ENCODE measurements around the gene C1GALT1. TPM values are rescaled to one million over a fixed set of nuclear protein-coding genes. Genes with fewer than 3 reads are reported as not detected.
"Not testable (repeated sequence)": the region's sequence is repeated elsewhere in the genome, so short reads cannot be mapped to it uniquely, and the experiment has no call there.

C1GALT1 gene
- total and polyA plus RNA-seq, 7 experiments from 2014 or later = 47.9 to 60.1 (median 54.5) TPM

DNA sequence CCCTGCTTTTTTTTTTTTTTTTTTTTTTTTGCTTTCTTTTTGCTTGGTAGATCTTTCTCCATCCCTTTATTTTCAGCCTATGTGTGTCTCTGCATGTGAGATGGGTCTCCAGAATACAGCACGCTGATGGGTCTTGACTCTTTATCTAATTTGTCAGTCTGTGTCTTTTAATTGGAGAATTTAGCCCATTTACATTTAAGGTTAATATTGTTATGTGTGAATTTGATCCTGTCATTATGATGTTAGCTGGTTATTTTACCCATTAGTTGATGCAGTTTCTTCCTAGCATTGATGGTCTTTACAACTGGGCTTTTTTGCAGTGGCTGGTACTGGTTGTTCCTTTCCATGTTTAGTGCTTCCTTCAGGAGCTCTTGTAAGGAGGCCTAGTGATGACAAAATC is 38.9 kb upstream of the C1GALT1 start:
- DNase-seq; H3K4me3 ChIP-seq (ENCODE audit: low read length); POLR2A ChIA-PET; H3K27me3 ChIP-seq (ENCODE audit: control insufficient read depth in 2 of 2, insufficient read depth in 2 of 2, low read length in 2 of 2); ATAC-seq; H3K4me1 ChIP-seq (ENCODE audit: control insufficient read depth in 2 of 2, insufficient read depth in 2 of 2, low read length in 2 of 2); H3K4me3 Mint-ChIP-seq; H3K9me3 ChIP-seq (ENCODE audit: control insufficient read depth in 2 of 3, low read length in 3 of 3); H3K27ac Mint-ChIP-seq; H3K36me3 ChIP-seq (ENCODE audit: control insufficient read depth in 2 of 3, insufficient read depth in 3 of 3, low read length in 3 of 3); H3K27ac ChIP-seq (ENCODE audit: low read depth, low read length); intact Hi-C loops (cut with micrococcal nuclease): not testable (repeated sequence)
- H3K27me3 Mint-ChIP-seq = peaks cover 0 to 13% (median 0%) of the 10 kb centered on the region in 5 donors
- H3K36me3 Mint-ChIP-seq = peaks cover 6 to 25% (median 10%) of the 10 kb centered on the region in 5 donors
- peaks cover 3 to 42% (median 21%) of the 10 kb centered on the region in 11 donors for H3K9me3 Mint-ChIP-seq
- peaks cover 0 to 25% (median 11%) of the 10 kb centered on the region in 7 donors for H3K4me1 Mint-ChIP-seq
- CTCF ChIA-PET = interaction anchor here (1.3 kb wide), 2 partner anchors 13 to 39 kb away, joined by 3 read pairs; no protein-coding TSS in a partner anchor

DNA sequence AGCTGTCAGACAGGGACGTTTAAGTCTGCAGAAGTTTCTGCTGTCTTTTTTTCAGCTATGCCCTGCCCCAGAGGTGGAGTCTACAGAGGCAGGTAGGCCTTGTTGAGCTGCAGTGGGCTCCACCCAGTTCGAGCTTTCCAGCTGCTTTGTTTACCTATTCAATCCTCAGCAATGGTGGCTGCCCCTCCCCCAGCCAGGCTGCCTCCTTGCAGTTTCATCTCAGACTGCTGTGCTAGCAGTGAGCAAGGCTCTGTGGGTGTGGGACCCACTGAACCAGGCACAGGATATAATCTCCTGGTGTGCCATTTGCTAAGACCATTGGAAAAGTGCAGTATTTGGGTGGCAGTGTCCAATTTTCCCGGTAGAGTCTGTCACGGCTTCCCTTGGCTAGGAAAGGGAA is 37.2 kb upstream of the C1GALT1 start:
- H3K4me3 ChIP-seq (ENCODE audit: low read length); H3K27ac ChIP-seq (ENCODE audit: low read depth, low read length); intact Hi-C loops (cut with micrococcal nuclease); H3K27me3 ChIP-seq (ENCODE audit: control insufficient read depth in 2 of 2, insufficient read depth in 2 of 2, low read length in 2 of 2); H3K27ac Mint-ChIP-seq; H3K4me1 ChIP-seq (ENCODE audit: control insufficient read depth in 2 of 2, insufficient read depth in 2 of 2, low read length in 2 of 2); H3K4me3 Mint-ChIP-seq; DNase-seq; ATAC-seq; H3K9me3 ChIP-seq (ENCODE audit: control insufficient read depth in 2 of 3, low read length in 3 of 3); CTCF ChIA-PET; POLR2A ChIA-PET; H3K36me3 ChIP-seq (ENCODE audit: control insufficient read depth in 2 of 3, insufficient read depth in 3 of 3, low read length in 3 of 3): not testable (repeated sequence)
- Mint-ChIP-seq H3K36me3 (peaks cover 6 to 20% (median 10%) of the 10 kb centered on the region in 5 donors), H3K9me3 (peaks cover 3 to 36% (median 16%) of the 10 kb centered on the region in 11 donors), H3K27me3 (peaks cover 0 to 13% (median 0%) of the 10 kb centered on the region in 5 donors), H3K4me1 (peaks cover 4 to 25% (median 13%) of the 10 kb centered on the region in 7 donors)

DNA sequence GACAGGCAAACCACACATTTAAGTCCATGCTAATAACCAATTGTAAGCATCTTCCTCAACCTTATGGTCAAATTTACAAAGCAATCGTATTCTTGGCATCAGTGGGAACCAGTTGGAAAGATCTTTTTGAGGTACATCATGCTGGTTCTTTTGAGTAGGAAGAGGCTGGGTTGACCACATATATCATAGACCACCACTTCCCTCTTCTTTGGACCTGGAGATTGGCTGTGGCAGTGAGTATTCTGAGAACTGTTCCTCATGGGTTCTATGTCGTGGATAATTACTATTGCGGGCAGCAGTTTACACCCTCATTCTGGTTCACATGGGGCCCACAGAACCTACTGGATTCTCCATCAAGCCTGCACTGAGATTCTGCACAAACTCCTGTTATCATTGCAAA is 35.5 kb upstream of the C1GALT1 start:
- Mint-ChIP-seq H3K4me1 (peaks cover 10 to 34% (median 27%) of the 10 kb centered on the region in 7 donors), H3K9me3 (peaks cover 3 to 27% (median 16%) of the 10 kb centered on the region in 11 donors), H3K27ac (no peak overlapping the region), H3K36me3 (peaks cover 6 to 19% (median 10%) of the 10 kb centered on the region in 5 donors), H3K27me3 (peaks cover 0 to 7% (median 0%) of the 10 kb centered on the region in 5 donors), H3K4me3 (no peak overlapping the region)
- Histone ChIP-seq H3K27me3 (ENCODE audit: control insufficient read depth in 2 of 2, insufficient read depth in 2 of 2, low read length in 2 of 2) (no peaks in the 10 kb centered on the region), H3K4me3 (ENCODE audit: low read length) (no peak overlapping the region), H3K4me1 (ENCODE audit: control insufficient read depth in 2 of 2, insufficient read depth in 2 of 2, low read length in 2 of 2) (peaks cover 0 to 4% of the 10 kb centered on the region in 2 donors), H3K27ac (ENCODE audit: low read depth, low read length) (no peak overlapping the region), H3K9me3 (ENCODE audit: control insufficient read depth in 2 of 3, low read length in 3 of 3) (no peaks in the 10 kb centered on the region), H3K36me3 (ENCODE audit: control insufficient read depth in 2 of 3, insufficient read depth in 3 of 3, low read length in 3 of 3) (no peaks in the 10 kb centered on the region)
- CTCF ChIA-PET = interaction anchor here (0.9 kb wide), 1 partner anchor 13 kb away, joined by 3 read pairs; no protein-coding TSS in a partner anchor
- DNase-seq (no peak), ATAC-seq (no peak)
- POLR2A ChIA-PET = interaction anchor here (0.7 to 1.2 kb wide), 3 partner anchors 35 to 406 kb away, joined by 3 to 6 read pairs (median 5); no protein-coding TSS in a partner anchor
- intact Hi-C loops (cut with micrococcal nuclease) = no loop called here

DNA sequence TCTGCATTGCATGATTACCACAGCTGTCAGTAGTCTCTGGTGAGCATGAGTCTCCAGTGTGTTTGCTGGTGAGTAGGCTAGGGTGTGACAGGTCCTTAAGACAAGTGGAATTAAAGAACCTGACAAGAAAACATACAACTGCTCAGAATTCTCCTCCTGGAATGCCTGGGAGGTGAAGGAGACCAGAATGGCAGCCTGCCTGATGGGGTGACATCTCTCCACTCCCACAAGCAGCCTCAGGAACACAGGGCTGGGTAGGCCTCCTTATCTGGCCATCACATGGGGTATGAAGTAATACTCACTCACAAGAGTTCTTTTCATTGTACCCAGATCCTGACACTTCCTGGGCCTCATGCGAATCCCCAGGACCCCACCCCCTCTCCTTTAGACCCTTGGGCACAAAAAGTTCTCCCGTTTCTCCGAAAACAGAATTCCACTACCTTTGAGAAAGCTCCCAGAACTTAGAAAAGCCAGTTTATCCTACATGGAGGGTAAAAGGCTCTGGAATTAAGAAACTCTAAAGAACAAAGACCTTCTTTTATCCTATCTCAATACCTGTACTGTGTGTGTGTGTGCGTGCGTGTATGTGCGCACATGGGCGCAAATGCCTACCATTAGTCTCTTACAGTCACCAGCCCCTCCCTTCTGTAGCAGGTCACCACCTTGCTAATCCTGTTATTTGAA is 33.4 kb upstream of the C1GALT1 start:
- ATAC-seq = no peak
- Histone ChIP-seq H3K4me1 (ENCODE audit: control insufficient read depth in 2 of 2, insufficient read depth in 2 of 2, low read length in 2 of 2) (peaks cover 0 to 9% of the 10 kb centered on the region in 2 donors), H3K4me3 (ENCODE audit: low read length) (no peak overlapping the region), H3K27me3 (ENCODE audit: control insufficient read depth in 2 of 2, insufficient read depth in 2 of 2, low read length in 2 of 2) (no peaks in the 10 kb centered on the region), H3K36me3 (ENCODE audit: control insufficient read depth in 2 of 3, insufficient read depth in 3 of 3, low read length in 3 of 3) (no peaks in the 10 kb centered on the region), H3K27ac (ENCODE audit: low read depth, low read length) (no peak overlapping the region), H3K9me3 (ENCODE audit: control insufficient read depth in 2 of 3, low read length in 3 of 3) (no peaks in the 10 kb centered on the region)
- ChIA-PET POLR2A (interaction anchor here (1.9 kb wide), 1 partner anchor 8 kb away, joined by 6 read pairs; no protein-coding TSS in a partner anchor), CTCF (no interaction called here)
- intact Hi-C loops (cut with micrococcal nuclease) = no loop called here
- Mint-ChIP-seq H3K4me1 (peaks cover 13 to 43% (median 32%) of the 10 kb centered on the region in 7 donors), H3K27me3 (no peaks in the 10 kb centered on the region), H3K9me3 (peaks cover 0 to 15% (median 10%) of the 10 kb centered on the region in 11 donors), H3K4me3 (no peak overlapping the region), H3K27ac (peak overlapping the region in 1 of 9 donors; percentile 18), H3K36me3 (peaks cover 4 to 17% (median 5%) of the 10 kb centered on the region in 5 donors)
- DNase-seq = no peak

DNA sequence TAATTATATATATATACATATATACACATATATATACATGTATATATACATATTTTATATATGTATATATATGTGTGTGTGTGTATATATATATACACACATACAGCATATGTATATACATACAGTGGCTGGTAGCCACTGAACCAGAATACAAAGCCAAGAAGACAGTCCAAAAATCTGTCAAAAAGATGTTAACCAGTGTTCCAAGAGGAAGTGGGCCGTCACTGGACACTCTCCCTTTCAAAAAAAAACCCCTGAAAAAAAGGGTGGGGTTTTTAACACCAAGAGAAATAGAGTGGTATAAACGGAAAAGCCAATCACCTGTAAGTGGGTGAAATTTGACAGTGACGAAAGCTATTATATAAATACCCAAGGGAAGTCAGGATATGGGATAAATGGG is 31.1 kb upstream of the C1GALT1 start:
- POLR2A ChIA-PET = interaction anchor here (0.7 kb wide), 1 partner anchor 100 kb away, joined by 6 read pairs; no protein-coding TSS in a partner anchor
- H3K27ac Mint-ChIP-seq = peak overlapping the region in 3 of 9 donors; percentile 36 to 58 (median 57)

DNA sequence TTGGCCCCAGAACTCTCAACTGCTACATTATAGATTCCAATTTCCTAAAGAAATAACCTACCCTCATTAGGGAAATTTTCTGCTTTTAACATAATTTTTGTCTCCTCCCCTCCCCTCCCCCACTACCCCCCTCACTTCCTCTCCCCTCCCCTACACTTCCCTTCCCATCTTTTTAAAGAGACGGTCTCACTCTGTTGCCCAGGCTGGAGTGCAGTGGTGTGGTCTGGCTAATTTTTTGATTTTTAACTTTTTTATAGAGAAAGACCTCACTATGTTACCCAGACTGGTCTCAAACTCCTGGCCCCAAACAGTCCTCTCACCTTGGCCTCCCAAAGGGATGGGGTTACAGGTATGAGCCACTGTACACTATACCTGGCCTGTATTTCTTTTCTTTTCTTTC is 30.5 kb upstream of the C1GALT1 start:
- Mint-ChIP-seq H3K4me3 (peak overlapping the region in 1 of 10 donors; percentile 33), H3K4me1 (peaks cover 23 to 66% (median 55%) of the 10 kb centered on the region in 7 donors)
- CTCF ChIA-PET = interaction anchor here (0.7 kb wide), 1 partner anchor 608 kb away, joined by 3 read pairs; no protein-coding TSS in a partner anchor

More for the DNA sequence above, 31.1 kb upstream of the C1GALT1 start:
- Histone ChIP-seq H3K27ac (ENCODE audit: low read depth, low read length) (no peak overlapping the region), H3K4me3 (ENCODE audit: low read length) (no peak overlapping the region), H3K4me1 (ENCODE audit: control insufficient read depth in 2 of 2, insufficient read depth in 2 of 2, low read length in 2 of 2) (peaks cover 0 to 16% of the 10 kb centered on the region in 2 donors), H3K9me3 (ENCODE audit: control insufficient read depth in 2 of 3, low read length in 3 of 3) (peaks cover 0 to 5% (median 0%) of the 10 kb centered on the region in 3 experiments), H3K27me3 (ENCODE audit: control insufficient read depth in 2 of 2, insufficient read depth in 2 of 2, low read length in 2 of 2) (no peaks in the 10 kb centered on the region), H3K36me3 (ENCODE audit: control insufficient read depth in 2 of 3, insufficient read depth in 3 of 3, low read length in 3 of 3) (no peaks in the 10 kb centered on the region)
- ATAC-seq (no peak), DNase-seq (no peak)
- Mint-ChIP-seq H3K4me3 (peak overlapping the region in 3 of 10 donors; percentile 17 to 34 (median 33)), H3K4me1 (peaks cover 18 to 60% (median 49%) of the 10 kb centered on the region in 7 donors), H3K36me3 (peaks cover 0 to 27% (median 4%) of the 10 kb centered on the region in 5 donors), H3K9me3 (peaks cover 0 to 23% (median 10%) of the 10 kb centered on the region in 11 donors), H3K27me3 (no peaks in the 10 kb centered on the region)
- intact Hi-C loops (cut with micrococcal nuclease) = no loop called here
- CTCF ChIA-PET = interaction anchor here (0.7 kb wide), 1 partner anchor 609 kb away, joined by 3 read pairs; no protein-coding TSS in a partner anchor

More for the DNA sequence above, 30.5 kb upstream of the C1GALT1 start:
- Mint-ChIP-seq H3K9me3 (peaks cover 0 to 23% (median 10%) of the 10 kb centered on the region in 11 donors), H3K27ac (no peak overlapping the region), H3K27me3 (no peaks in the 10 kb centered on the region), H3K36me3 (peaks cover 0 to 29% (median 4%) of the 10 kb centered on the region in 5 donors)
- peaks cover 0 to 5% (median 0%) of the 10 kb centered on the region in 3 experiments for H3K9me3 ChIP-seq (ENCODE audit: control insufficient read depth in 2 of 3, low read length in 3 of 3)
- peaks cover 5 to 21% of the 10 kb centered on the region in 2 donors for H3K4me1 ChIP-seq (ENCODE audit: control insufficient read depth in 2 of 2, insufficient read depth in 2 of 2, low read length in 2 of 2)
- H3K27me3 ChIP-seq (ENCODE audit: control insufficient read depth in 2 of 2, insufficient read depth in 2 of 2, low read length in 2 of 2) = no peaks in the 10 kb centered on the region
- H3K4me3 ChIP-seq (ENCODE audit: low read length) = no peak overlapping the region
- intact Hi-C loops (cut with micrococcal nuclease) = no loop called here
- DNase-seq (no peak), ATAC-seq (no peak)
- H3K36me3 ChIP-seq (ENCODE audit: control insufficient read depth in 2 of 3, insufficient read depth in 3 of 3, low read length in 3 of 3) = no peaks in the 10 kb centered on the region
- no peak overlapping the region for H3K27ac ChIP-seq (ENCODE audit: low read depth, low read length)
- POLR2A ChIA-PET = interaction anchor here (0.7 kb wide), 1 partner anchor 99 kb away, joined by 6 read pairs; no protein-coding TSS in a partner anchor
